DND-41 (cell line): ENCODE data around the gene CYP11A1.

Experiments used
- ATAC-seq: fragments of 200-7000 bp; cut with Tn5 transposase; 3 replicates; pipeline ENCODE4 v1.9.1; 2021; ENCODE audit warnings: low read depth; ENCODE audit not compliant: insufficient read depth
- DNase-seq: peaks from one replicate; pipeline ENCODE4 v3.0.0-alpha.2; 2020
- H2AFZ ChIP-seq: 2 replicates; pipeline ENCODE4 v1.6.0; 2012; ENCODE audit warnings: low read depth, low read length
- H3K27ac ChIP-seq: 2 replicates; pipeline ENCODE4 v1.5.1; 2012; ENCODE audit warnings: low read length, inconsistent platforms
- H3K27me3 ChIP-seq: fragments of 200-600 bp; sonication (generic); 2 replicates; pipeline ENCODE4 v1.6.0; 2012; ENCODE audit warnings: low read length, mild to moderate bottlenecking, inconsistent platforms; ENCODE audit not compliant: insufficient read depth, poor library complexity
- H3K36me3 ChIP-seq: 2 replicates; pipeline ENCODE4 v1.5.1; 2012; ENCODE audit warnings: low read length, inconsistent platforms; ENCODE audit not compliant: insufficient read depth
- H3K4me1 ChIP-seq: 2 replicates; pipeline ENCODE4 v1.5.1; 2012; ENCODE audit warnings: mild to moderate bottlenecking, low read length; ENCODE audit not compliant: insufficient read depth
- H3K4me2 ChIP-seq: 2 replicates; pipeline ENCODE4 v1.6.0; 2012; ENCODE audit warnings: mild to moderate bottlenecking, moderate library complexity, low read length, inconsistent platforms; ENCODE audit not compliant: insufficient read depth
- H3K4me3 ChIP-seq, 2 experiments: fragments of 200-600 bp in 1 of 2; shearing (Covaris generic) in 1 of 2; 2 replicates each; pipeline ENCODE4 v1.5.1; 2012 to 2016; ENCODE audit warnings: inconsistent platforms in 2 of 2, low read length in 2 of 2, mild to moderate bottlenecking in 2 of 2, low read depth in 1 of 2, moderate library complexity in 1 of 2
- H3K79me2 ChIP-seq: 2 replicates; pipeline ENCODE4 v1.6.0; 2012; ENCODE audit warnings: low read length, inconsistent platforms; ENCODE audit not compliant: insufficient read depth
- H3K9ac ChIP-seq: 2 replicates; pipeline ENCODE4 v1.6.0; 2012; ENCODE audit warnings: low read depth, mild to moderate bottlenecking, inconsistent platforms, low read length, moderate library complexity
- H3K9me3 ChIP-seq: 2 replicates; pipeline ENCODE4 v1.5.1; 2012; ENCODE audit warnings: low read length, moderate library complexity, mild to moderate bottlenecking, inconsistent platforms; ENCODE audit not compliant: insufficient read depth, severe bottlenecking
- H4K20me1 ChIP-seq: 2 replicates; pipeline ENCODE4 v1.6.0; 2012; ENCODE audit warnings: low read length; ENCODE audit not compliant: insufficient read depth
- EZH2 ChIP-seq: IDR thresholded peaks from 3 replicates; pipeline ENCODE4 v1.6.1; 2012; ENCODE audit warnings: borderline replicate concordance, low read depth, mild to moderate bottlenecking, moderate library complexity, low read length, inconsistent platforms; ENCODE audit not compliant: severe bottlenecking
- TF ChIP-seq, protein P1 (sequence below): IDR thresholded peaks from 2 replicates; pipeline ENCODE4 v1.5.1; 2012; ENCODE audit warnings: borderline replicate concordance, low read length, moderate library complexity, mild to moderate bottlenecking; ENCODE audit not compliant: poor library complexity, severe bottlenecking; ENCODE audit errors: extremely low read depth

CYP11A1 gene

DNA sequence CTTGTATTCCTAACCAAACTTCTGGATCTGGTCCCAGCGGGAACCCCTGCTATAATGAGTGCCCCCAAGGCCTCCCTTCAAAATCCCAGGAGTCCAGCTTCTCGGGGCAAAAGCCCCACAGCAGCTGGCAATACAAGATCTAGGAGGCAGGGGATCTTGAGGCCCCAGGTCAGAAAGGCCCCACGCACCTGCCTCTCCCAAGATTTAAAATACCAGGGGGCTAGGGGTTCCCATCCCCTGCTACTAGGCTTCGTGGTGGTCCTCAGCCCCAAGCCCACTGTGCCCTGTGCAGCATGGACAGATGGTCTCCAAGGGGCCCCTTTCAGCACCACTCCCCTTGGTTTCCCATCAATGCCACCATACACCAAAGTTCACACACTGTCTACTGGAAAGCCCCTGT is 15.8 kb upstream of the CYP11A1 start:
- Histone ChIP-seq H3K79me2 (no peaks in the 10 kb centered on the region), H4K20me1 (no peaks in the 10 kb centered on the region), H3K9me3 (no peaks in the 10 kb centered on the region), H3K4me2 (no peak overlapping the region), H3K27me3 (no peaks in the 10 kb centered on the region), H3K27ac (0 out of 2 replicates have a peak overlapping the region, but pooled peaks have one; percentile 8), H2AFZ (no peak overlapping the region), H3K9ac (no peak overlapping the region), H3K36me3 (no peaks in the 10 kb centered on the region), H3K4me1 (peaks cover 25% of the 10 kb centered on the region), H3K4me3 (no peak overlapping the region)
- ATAC-seq (no peak), DNase-seq (no peak)
- TF ChIP-seq, protein P1, sequence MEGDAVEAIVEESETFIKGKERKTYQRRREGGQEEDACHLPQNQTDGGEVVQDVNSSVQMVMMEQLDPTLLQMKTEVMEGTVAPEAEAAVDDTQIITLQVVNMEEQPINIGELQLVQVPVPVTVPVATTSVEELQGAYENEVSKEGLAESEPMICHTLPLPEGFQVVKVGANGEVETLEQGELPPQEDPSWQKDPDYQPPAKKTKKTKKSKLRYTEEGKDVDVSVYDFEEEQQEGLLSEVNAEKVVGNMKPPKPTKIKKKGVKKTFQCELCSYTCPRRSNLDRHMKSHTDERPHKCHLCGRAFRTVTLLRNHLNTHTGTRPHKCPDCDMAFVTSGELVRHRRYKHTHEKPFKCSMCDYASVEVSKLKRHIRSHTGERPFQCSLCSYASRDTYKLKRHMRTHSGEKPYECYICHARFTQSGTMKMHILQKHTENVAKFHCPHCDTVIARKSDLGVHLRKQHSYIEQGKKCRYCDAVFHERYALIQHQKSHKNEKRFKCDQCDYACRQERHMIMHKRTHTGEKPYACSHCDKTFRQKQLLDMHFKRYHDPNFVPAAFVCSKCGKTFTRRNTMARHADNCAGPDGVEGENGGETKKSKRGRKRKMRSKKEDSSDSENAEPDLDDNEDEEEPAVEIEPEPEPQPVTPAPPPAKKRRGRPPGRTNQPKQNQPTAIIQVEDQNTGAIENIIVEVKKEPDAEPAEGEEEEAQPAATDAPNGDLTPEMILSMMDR: no peak
- TF ChIP-seq EZH2: no peak

GRCh38 chr15:74382004-74382816 is 14.8 kb upstream of the CYP11A1 start:
- Histone ChIP-seq H2AFZ (no peak overlapping the region; the same call in 1 of the 2 replicates), H3K36me3 (no peaks in the 10 kb centered on the region), H3K4me1 (peaks cover 24% of the 10 kb centered on the region), H3K27ac (0 out of 2 replicates have a peak overlapping the region, but pooled peaks have one; percentile 27), H3K4me2 (no peak overlapping the region), H3K79me2 (no peaks in the 10 kb centered on the region), H3K27me3 (no peaks in the 10 kb centered on the region), H4K20me1 (no peaks in the 10 kb centered on the region), H3K9me3 (no peaks in the 10 kb centered on the region), H3K4me3 (no peak overlapping the region), H3K9ac (no peak overlapping the region)
- no peak for TF ChIP-seq EZH2
- TF ChIP-seq, protein P1: peak; percentile 94
- ATAC-seq (peak; percentile 82), DNase-seq (peak; percentile 79)

DNA sequence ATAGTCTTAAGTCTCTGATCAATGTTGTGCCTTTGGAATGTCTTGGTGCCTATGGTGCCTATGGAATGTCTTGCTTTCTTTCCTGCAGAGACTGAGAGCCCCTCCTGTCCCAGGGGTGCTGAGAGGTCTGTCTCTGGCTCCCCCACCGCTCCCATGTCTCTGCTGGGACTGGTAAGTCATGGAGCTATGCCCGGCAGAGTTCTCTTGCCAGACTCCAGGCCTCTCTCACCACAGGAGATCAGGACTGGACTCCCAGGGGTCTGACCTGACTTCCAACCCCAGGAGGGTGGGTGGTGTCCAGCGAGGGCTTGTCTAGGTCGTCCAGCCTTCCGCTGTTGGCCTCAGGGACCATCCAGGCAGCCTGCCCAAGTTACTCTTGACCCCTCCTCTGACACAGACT is 14.0 kb upstream of the CYP11A1 start:
- Histone ChIP-seq H3K4me3 (no peak overlapping the region), H3K36me3 (no peaks in the 10 kb centered on the region), H3K4me1 (peaks cover 19% of the 10 kb centered on the region), H3K9ac (no peak overlapping the region), H4K20me1 (no peaks in the 10 kb centered on the region), H3K27me3 (no peaks in the 10 kb centered on the region), H3K79me2 (no peaks in the 10 kb centered on the region), H3K9me3 (no peaks in the 10 kb centered on the region), H3K4me2 (no peak overlapping the region), H2AFZ (no peak overlapping the region), H3K27ac (no peak overlapping the region)
- ATAC-seq (no peak), DNase-seq (no peak)
- TF ChIP-seq, protein P1: no peak
- TF ChIP-seq EZH2: no peak
